Activated T-cell treated with anti-CD3 and anti-CD28 coated beads, Interleukin-2, amount 50 U/mL, for 24 hours (primary cell): ENCODE measurements around the gene PTOV1.

Experiments
- DNase-seq: peaks from one replicate; pipeline ENCODE4 v3.0.0-alpha.2; 2020
- H3K27ac Mint-ChIP-seq: 2 replicates; pipeline ENCODE4 v1.8.0; 2020; ENCODE audit warnings: mild to moderate bottlenecking, mixed read lengths
- H3K27me3 Mint-ChIP-seq: 2 replicates; pipeline ENCODE4 v1.8.0; 2020; ENCODE audit warnings: mixed read lengths
- H3K36me3 Mint-ChIP-seq: 2 replicates; pipeline ENCODE4 v1.8.0; 2020; ENCODE audit warnings: low read depth, mixed read lengths
- H3K4me1 Mint-ChIP-seq: 2 replicates; pipeline ENCODE4 v1.8.0; 2020; ENCODE audit warnings: low read depth, mixed read lengths
- H3K4me3 Mint-ChIP-seq: 2 replicates; pipeline ENCODE4 v1.8.0; 2020; ENCODE audit warnings: mild to moderate bottlenecking, moderate library complexity, mixed read lengths
- H3K9me3 Mint-ChIP-seq: 2 replicates; pipeline ENCODE4 v1.8.0; 2020; ENCODE audit warnings: mixed read lengths

The PTOV1 gene

DNA sequence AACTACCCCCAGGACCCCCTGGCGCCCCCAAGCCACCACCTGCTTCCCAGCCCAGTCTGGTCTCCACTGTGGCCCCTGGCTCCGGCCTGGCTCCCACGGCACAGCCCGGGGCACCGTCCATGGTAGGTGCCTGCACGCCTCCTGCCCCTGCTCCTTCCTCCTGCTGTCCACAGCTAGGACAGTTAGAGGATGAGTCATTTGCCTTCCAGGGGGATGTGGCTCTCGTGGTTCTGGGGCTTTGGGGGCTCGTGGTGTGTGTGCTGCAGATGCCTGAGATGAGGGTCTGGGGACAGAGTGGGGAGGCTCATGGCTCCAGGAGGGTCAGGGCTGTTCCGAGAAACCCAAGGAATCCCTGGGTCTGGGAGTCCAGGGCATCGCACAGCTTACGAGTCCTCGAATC is 20.2 kb upstream of the PTOV1 start:
- H3K36me3 Mint-ChIP-seq, result peaks cover 70% of the 10 kb centered on the region
- H3K27me3 Mint-ChIP-seq, result no peaks in the 10 kb centered on the region
- DNase-seq, result no peak

DNA sequence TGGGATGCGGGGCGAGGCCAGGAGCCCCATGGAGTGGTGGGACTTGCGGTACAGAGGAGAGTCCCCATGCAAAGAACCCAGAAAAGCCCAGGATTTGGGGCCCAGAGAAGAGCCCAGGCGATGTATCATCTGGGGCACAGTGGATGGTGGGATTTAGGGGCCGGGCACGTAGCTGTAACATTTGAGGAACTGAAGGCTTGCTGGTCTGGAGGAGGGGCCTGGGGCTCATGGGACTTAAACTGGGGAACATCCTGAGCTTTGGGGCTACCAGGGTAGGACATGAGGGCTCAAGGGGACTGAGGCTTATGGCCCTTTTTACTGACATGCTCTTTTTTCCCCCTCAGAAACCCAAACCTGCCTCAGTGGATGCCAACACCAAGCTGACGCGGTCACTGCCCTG is 19.4 kb upstream of the PTOV1 start:
- H3K27me3 Mint-ChIP-seq, result no peaks in the 10 kb centered on the region
- H3K27ac Mint-ChIP-seq, result no peak overlapping the region
- peaks cover 71% of the 10 kb centered on the region for H3K36me3 Mint-ChIP-seq
- H3K4me3 Mint-ChIP-seq, result no peak overlapping the region
- DNase-seq, result no peak
- no peaks in the 10 kb centered on the region for H3K4me1 Mint-ChIP-seq
- no peaks in the 10 kb centered on the region for H3K9me3 Mint-ChIP-seq

More for the DNA sequence above, 20.2 kb upstream of the PTOV1 start:
- no peaks in the 10 kb centered on the region for H3K9me3 Mint-ChIP-seq
- H3K4me1 Mint-ChIP-seq, result no peaks in the 10 kb centered on the region
- no peak overlapping the region for H3K4me3 Mint-ChIP-seq
- H3K27ac Mint-ChIP-seq, result no peak overlapping the region

DNA sequence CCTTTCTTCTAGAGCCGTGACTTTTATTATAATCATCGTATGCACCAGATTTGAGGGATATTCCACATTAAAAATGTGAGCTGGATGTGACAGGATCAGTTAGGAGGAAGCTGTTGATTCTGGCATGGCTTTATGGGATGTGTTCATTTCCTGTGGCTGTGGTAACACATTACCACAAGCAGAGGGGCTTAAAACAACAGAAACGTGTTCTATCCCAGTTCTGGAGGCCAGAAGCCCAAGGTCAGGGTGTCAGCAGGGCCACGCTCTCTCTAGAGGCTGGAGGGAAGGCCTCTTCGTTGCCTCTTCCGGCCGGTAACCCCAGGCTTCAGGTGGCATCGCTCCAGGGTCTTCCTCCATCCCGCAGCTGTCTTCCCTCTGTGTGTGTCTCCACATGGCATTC is 18.4 kb upstream of the PTOV1 start:
- Mint-ChIP-seq H3K36me3 (peaks cover 71% of the 10 kb centered on the region), H3K27ac (peak overlapping the region; percentile 9), H3K4me3 (no peak overlapping the region), H3K27me3 (no peaks in the 10 kb centered on the region), H3K4me1 (no peaks in the 10 kb centered on the region), H3K9me3 (no peaks in the 10 kb centered on the region)
- no peak for DNase-seq

DNA sequence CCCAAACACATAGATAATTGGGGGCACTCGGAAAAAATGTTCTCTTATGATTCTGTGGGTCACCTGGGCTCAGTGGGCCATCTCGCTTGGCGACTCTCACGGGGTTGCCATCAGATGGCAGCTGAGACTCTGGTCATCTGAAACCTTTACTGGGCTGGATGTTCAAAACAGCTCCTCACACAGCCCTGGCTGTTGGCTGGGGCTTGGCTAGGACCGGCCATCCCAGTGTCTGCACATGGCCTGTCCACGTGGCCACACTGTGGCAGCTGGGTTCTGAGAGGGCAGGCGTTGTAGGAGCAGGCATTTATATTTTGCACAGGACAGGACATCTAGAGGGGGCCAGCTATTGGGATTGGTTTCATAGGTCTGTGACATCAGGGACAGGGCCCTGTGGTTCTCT is 17.4 kb upstream of the PTOV1 start:
- Mint-ChIP-seq H3K27me3 (no peaks in the 10 kb centered on the region), H3K9me3 (no peaks in the 10 kb centered on the region), H3K4me3 (no peak overlapping the region), H3K4me1 (no peaks in the 10 kb centered on the region), H3K27ac (no peak overlapping the region), H3K36me3 (peaks cover 78% of the 10 kb centered on the region)
- DNase-seq, result no peak

DNA sequence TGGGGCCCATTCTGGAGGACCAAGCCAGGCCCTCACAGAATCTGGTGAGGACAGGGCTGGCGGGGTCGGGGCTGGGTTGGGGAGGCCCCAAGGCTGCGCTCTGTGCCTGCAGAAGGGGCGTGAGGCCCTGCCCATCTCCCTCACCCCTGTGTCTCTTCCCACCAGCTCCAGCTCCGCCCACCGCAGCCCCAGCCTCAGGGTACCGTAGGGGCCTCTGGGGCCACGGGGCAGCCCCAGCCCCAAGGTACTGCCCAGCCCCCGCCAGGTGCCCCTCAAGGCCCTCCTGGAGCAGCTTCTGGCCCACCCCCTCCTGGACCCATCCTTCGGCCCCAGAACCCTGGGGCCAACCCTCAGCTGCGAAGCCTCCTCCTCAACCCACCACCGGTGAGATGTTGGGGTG is 15.4 kb upstream of the PTOV1 start:
- Mint-ChIP-seq H3K4me3 (no peak overlapping the region), H3K36me3 (peaks cover 84% of the 10 kb centered on the region), H3K27me3 (no peaks in the 10 kb centered on the region), H3K27ac (no peak overlapping the region), H3K4me1 (no peaks in the 10 kb centered on the region), H3K9me3 (no peaks in the 10 kb centered on the region)
- no peak for DNase-seq

DNA sequence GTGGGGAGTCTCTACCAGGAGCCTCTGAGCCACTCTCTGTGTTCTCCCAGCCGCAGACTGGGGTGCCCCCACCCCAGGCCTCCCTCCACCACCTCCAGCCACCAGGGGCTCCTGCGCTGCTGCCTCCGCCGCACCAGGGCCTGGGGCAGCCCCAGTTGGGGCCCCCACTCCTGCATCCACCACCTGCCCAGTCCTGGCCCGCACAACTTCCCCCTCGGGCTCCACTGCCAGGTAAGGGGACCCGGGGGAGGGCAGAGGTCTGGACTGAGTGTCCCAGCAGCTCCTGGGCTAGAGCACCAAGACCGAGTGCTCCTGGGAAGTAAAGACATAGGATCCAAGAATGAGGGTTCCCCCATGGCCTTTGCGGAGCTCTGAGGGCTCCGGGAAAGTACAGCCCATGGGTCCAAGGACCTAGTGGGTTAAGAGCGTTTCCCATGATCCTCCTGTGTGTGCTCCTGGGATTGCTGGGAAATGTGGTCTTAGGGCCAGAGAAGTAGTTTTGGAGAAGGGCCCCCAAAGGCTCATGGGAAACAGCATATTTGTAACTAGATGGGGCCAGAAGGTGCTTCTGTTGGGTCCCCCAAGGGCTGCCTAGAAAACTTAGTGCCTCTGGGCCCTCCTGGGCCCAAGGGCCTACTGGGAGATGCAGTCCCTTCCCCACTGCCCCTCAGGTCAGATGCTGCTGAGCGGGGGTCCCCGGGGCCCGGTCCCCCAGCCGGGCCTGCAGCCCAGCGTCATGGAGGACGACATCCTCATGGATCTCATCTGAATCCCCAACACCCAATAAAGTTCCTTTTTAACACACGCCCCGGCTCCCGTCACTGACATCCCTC is 14.6 kb upstream of the PTOV1 start:
- no peak for DNase-seq
- no peak overlapping the region for H3K27ac Mint-ChIP-seq
- no peaks in the 10 kb centered on the region for H3K4me1 Mint-ChIP-seq
- no peaks in the 10 kb centered on the region for H3K9me3 Mint-ChIP-seq
- peaks cover 82% of the 10 kb centered on the region for H3K36me3 Mint-ChIP-seq
- H3K4me3 Mint-ChIP-seq, result no peak overlapping the region
- H3K27me3 Mint-ChIP-seq, result no peaks in the 10 kb centered on the region

DNA sequence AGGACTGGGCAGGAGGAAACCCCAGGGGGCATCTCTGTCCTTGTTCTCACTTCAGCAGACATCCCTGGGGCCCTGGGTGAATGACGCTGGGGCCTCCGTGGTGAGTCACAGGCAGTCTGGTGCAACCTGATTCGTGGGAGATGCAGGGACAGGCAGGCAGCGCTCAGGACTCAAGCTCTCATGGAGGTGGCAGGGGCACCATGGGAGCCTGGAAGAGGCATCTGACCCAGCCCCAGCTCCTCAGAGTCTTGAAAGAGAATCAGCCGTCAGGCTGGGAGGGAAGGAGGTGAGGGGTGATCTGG is 14.0 kb upstream of the PTOV1 start:
- no peak overlapping the region for H3K4me3 Mint-ChIP-seq
- no peaks in the 10 kb centered on the region for H3K27me3 Mint-ChIP-seq
- peaks cover 76% of the 10 kb centered on the region for H3K36me3 Mint-ChIP-seq
- no peak for DNase-seq
- no peaks in the 10 kb centered on the region for H3K9me3 Mint-ChIP-seq
- no peaks in the 10 kb centered on the region for H3K4me1 Mint-ChIP-seq
- no peak overlapping the region for H3K27ac Mint-ChIP-seq

DNA sequence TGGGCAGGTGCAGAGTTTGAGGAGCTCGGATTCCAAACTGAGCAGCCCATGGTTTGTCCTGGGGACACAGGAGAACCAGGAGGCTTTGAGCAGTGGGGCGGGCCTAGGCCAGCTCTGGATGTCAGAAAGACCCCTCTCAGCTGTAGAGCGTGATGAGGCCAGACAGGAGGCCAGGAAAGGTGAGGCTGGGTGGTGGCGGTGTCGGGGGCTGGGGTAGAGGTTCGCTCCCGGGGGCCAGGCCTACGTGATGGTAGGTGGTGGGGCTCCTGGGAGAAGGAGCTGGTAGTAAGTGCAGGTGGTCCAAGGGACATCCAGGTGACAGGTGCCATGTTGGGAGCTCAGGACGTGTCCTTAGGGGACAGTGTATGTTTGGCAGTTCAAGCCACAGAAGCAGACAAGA is 13.5 kb upstream of the PTOV1 start:
- no peaks in the 10 kb centered on the region for H3K9me3 Mint-ChIP-seq
- H3K36me3 Mint-ChIP-seq, result peaks cover 72% of the 10 kb centered on the region
- no peak overlapping the region for H3K4me3 Mint-ChIP-seq
- no peak for DNase-seq
- no peaks in the 10 kb centered on the region for H3K4me1 Mint-ChIP-seq
- peak overlapping the region; percentile 31 for H3K27ac Mint-ChIP-seq
- no peaks in the 10 kb centered on the region for H3K27me3 Mint-ChIP-seq

DNA sequence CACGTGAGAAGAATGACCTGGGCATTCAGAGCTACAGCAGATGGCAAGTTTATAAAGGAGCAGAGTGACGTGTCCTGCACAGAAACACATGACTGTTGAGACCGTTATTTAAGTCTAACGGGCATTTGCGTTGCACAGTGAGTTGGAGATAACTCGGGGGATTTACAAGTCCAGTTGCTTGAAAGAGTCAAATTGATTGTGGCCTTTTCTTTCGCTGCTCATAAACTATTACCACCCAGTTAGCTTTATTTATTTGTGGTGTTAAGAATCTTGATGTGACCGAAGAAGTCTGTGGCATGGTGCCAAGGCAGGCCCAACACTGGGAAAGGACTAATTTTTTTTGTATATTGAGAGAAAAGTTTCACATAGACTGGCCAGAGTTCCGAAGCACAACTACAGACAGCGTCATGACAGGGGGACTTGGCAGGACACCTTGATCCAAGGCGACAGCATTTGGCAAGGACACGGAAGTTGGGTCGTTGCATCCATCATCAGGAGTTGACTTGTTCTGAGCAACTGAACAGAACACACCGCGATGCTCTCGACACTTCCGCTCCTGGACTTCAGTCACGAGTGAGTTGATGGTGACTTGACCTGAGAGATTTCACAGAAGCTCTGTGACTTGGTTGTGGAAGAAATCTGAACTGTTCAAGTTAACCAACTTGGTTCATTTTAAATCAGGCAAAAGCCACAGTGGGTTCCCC is 11.9 kb upstream of the PTOV1 start:
- H3K4me1 Mint-ChIP-seq, result no peaks in the 10 kb centered on the region
- no peak for DNase-seq
- no peaks in the 10 kb centered on the region for H3K9me3 Mint-ChIP-seq
- H3K27me3 Mint-ChIP-seq, result no peaks in the 10 kb centered on the region
- no peak overlapping the region for H3K27ac Mint-ChIP-seq
- H3K4me3 Mint-ChIP-seq, result no peak overlapping the region
- peaks cover 57% of the 10 kb centered on the region for H3K36me3 Mint-ChIP-seq

DNA sequence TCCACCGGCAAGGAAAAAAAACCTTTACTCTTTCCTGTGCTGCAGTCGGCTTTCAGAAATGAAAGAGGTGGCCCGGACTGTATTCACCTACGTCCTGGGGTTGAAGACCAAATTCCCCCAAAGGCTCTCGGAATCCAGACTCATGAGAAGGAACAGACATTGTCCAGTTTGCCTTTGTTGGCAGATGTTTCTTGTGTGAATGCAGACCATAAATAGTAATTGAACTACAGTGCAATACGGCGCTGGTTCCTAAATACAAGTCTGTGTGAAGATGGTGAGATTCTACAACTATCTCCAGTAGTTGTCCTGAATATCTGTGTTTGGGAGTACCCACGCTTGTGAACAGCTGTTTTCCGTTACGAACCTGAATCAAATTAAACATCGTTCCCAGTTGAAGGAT is 11.2 kb upstream of the PTOV1 start:
- no peak overlapping the region for H3K27ac Mint-ChIP-seq

DNA sequence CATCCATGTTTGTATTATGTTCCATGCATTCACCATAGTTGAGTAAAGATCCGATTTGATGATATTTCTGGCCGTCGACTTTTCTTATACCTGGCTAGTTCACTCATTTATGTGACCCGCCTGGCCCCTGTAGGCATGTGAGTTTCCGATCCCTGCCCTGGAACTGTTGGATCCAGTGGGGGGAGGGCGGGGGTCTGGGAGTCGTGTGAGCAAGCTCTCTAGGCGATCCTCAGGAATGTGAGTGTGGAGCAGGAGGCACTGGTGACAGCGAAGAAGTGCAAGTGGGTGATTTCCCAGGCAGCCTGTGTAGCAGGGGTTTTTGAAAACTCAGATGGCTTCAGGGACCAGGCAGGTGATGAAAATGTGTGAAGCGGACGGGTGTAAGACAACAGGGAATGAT is 10.6 kb upstream of the PTOV1 start:
- no peak overlapping the region for H3K27ac Mint-ChIP-seq

More for the DNA sequence above, 11.2 kb upstream of the PTOV1 start:
- H3K9me3 Mint-ChIP-seq, result no peaks in the 10 kb centered on the region
- H3K36me3 Mint-ChIP-seq, result peaks cover 53% of the 10 kb centered on the region
- no peak for DNase-seq
- H3K4me3 Mint-ChIP-seq, result no peak overlapping the region
- H3K27me3 Mint-ChIP-seq, result no peaks in the 10 kb centered on the region
- H3K4me1 Mint-ChIP-seq, result no peaks in the 10 kb centered on the region

DNA sequence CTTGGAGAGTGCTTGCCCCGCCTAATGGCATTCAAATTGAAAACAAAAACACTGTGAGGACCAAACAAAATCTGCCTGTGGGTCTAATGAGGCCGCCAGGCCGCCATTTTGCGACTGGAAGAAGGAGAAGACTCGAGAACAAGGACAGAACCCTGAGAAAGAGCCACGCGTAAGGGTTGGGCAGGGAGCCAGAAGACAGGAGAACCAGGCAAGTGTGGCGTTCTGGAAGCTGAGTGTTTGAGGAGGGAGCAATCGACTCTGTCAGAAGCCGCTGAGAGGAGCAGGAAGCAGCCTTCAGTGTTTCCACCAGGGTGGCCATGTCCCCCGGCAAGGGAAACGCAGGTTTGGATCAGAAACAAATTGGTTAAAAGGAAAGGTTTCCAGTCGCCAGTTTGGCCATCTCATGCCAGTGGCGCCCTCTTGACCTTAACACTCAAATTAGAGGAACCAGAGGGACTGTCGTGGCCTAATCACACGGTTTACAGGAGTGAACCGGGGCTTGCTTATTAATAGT is 10.2 kb upstream of the PTOV1 start:
- Mint-ChIP-seq H3K27ac (no peak overlapping the region), H3K27me3 (no peaks in the 10 kb centered on the region), H3K9me3 (no peaks in the 10 kb centered on the region), H3K4me3 (no peak overlapping the region), H3K36me3 (peaks cover 46% of the 10 kb centered on the region), H3K4me1 (no peaks in the 10 kb centered on the region)
- no peak for DNase-seq

More for the DNA sequence above, 10.6 kb upstream of the PTOV1 start:
- Mint-ChIP-seq H3K36me3 (peaks cover 47% of the 10 kb centered on the region), H3K9me3 (no peaks in the 10 kb centered on the region), H3K27me3 (no peaks in the 10 kb centered on the region), H3K4me3 (no peak overlapping the region), H3K4me1 (no peaks in the 10 kb centered on the region)
- DNase-seq, result no peak

DNA sequence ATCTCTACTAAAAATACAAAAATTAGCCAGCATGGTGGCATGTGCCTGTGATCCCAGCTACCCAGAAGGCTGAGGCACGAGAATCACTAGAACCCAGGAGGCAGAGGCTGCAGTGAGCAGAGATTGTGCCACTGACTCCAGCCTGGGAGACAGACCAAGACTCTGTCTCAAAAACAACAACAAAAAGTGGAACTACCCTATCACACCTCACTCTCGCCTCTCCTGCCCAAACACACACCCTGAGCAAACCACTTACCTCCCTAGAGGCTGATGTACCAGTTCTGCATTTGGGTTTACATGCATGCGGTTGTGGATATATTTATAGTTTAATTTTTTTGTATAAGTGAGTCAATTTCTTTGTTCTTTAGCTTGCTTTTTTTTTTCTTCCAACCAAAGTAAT is 7.7 kb upstream of the PTOV1 start:
- peaks cover 24% of the 10 kb centered on the region for H3K36me3 Mint-ChIP-seq
- H3K27ac Mint-ChIP-seq, result no peak overlapping the region
- no peak overlapping the region for H3K4me3 Mint-ChIP-seq

DNA sequence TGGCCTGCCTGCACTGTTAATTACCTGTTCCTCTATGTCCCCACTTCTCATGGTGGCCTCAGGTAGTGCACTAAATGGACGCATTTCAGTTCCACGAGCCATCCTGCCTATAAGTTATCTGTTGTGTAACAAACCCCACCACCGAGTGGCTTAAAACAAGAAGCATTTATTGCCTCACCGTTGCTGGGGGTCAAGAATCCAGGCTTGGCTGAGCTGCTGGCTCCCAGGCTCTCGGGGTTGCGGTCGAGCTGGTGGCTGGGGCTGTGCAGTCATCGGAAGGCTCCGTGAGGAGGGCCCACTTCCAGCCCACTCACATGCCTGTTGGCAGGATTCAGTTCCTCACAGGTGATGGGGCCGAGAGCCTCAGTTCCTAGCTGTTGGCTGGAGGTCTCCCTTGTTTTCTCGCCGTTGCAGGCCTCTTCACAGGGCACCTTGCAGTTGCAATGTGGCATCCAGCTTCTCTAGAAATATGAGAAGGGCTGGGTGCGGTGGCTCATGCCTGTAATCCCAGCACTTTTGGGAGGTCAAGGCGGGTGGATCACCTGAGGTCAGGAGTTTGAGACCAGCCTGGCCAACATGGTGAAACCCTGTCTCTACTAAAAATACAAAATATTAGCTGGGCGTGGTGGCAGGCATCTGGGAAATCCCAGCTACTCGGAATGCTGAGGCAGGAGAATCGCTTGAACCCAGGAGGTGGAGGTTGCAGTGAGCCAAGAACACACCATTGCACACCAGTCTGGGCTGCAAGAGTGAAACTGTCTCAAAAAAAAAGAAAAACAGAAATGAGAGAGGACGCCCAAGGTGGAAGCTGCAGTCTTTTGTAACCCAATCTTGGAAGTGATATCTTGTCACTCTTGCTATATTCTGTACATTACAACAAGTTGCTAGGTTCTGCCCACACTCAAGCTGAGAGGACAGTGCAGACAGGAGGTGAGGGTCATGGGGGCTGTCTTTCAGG is 6.5 kb upstream of the PTOV1 start:
- H3K4me1 Mint-ChIP-seq, result peaks cover 17% of the 10 kb centered on the region
- peaks cover 5% of the 10 kb centered on the region for H3K9me3 Mint-ChIP-seq
- H3K27me3 Mint-ChIP-seq, result no peaks in the 10 kb centered on the region
- H3K4me3 Mint-ChIP-seq, result no peak overlapping the region
- DNase-seq, result no peak
- peaks cover 13% of the 10 kb centered on the region for H3K36me3 Mint-ChIP-seq
- no peak overlapping the region for H3K27ac Mint-ChIP-seq

More for the DNA sequence above, 7.7 kb upstream of the PTOV1 start:
- Mint-ChIP-seq H3K27me3 (no peaks in the 10 kb centered on the region), H3K4me1 (peaks cover 6% of the 10 kb centered on the region), H3K9me3 (no peaks in the 10 kb centered on the region)
- no peak for DNase-seq
